Measurements from ENCODE around the gene ZBTB45. TPM values are rescaled to one million over a fixed set of nuclear protein-coding genes. Genes with fewer than 3 reads are reported as not detected.

ZBTB45 gene
- total and polyA plus RNA-seq, 9 of the 15 experiments (the other 6 are each of a cell fraction or from before 2014, with no cell fraction given): 0.08 to 16.1 (median 1.8) TPM

DNA sequence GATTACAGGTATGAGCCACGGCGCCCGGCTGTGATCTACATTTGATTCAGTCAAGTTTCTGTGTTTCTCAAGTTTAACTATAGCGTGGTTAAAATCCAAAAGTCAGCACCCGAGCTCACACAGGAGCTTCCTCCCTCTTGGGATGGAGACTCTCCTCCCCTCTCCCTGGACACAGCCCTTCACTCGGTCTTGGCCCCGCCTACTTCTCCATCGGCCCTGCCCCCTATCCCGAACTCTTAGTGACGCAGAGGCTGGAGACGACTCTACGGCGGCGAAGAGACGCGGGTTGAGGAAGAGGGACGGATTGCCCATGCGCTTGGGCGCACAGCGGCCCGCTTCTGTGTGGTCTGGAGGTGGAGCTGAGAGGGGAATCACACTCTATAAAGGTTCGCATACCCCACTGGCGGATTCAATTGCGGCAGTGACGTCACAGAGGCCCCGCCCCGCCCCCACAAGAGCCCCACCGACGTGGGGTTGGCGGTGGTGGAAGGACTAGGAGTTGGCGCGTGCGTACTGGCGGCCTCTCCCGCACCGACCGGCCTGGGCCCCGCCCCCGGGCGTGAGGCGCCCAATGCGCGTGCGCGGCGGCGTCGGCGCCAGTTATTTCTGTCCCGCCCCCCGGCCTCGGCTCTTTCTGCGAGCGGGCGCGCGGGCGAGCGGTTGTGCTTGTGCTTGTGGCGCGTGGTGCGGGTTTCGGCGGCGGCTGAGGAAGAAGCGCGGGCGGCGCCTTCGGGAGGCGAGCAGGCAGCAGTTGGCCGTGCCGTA, 24.4 kb upstream of the ZBTB45 start, which contains the start of gene TRIM28 (continued):
- TF ChIP-seq, protein P1, sequence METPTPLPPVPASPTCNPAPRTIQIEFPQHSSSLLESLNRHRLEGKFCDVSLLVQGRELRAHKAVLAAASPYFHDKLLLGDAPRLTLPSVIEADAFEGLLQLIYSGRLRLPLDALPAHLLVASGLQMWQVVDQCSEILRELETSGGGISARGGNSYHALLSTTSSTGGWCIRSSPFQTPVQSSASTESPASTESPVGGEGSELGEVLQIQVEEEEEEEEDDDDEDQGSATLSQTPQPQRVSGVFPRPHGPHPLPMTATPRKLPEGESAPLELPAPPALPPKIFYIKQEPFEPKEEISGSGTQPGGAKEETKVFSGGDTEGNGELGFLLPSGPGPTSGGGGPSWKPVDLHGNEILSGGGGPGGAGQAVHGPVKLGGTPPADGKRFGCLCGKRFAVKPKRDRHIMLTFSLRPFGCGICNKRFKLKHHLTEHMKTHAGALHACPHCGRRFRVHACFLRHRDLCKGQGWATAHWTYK (CRISPR knock-in tag; IDR thresholded peaks at IDR 0.05): peak; percentile 81; the same call in 1 of the 2 replicates
- TF ChIP-seq ZNF589 (CRISPR knock-in tag; IDR thresholded peaks at IDR 0.05; ENCODE audit: low read depth) (no peak), NR2F6 (CRISPR knock-in tag; IDR thresholded peaks at IDR 0.05) (0 out of 2 replicates have a peak, but pooled peaks have one; percentile 43), ZNF146 (CRISPR knock-in tag; IDR thresholded peaks at IDR 0.05; ENCODE audit: unreplicated experiment) (no peak), HDAC1 (IDR thresholded peaks at IDR 0.05) (peak in 1 of 2 experiments; percentile 61; a peak in 1 of 4 replicates), FOS (IDR thresholded peaks at IDR 0.05; ENCODE audit: extremely low read depth, insufficient read length) (no peak), CREM (IDR thresholded peaks at IDR 0.05; ENCODE audit: low read depth) (peak; percentile 95), ZNF507 (tag; conservative IDR thresholded peaks at IDR 0.05) (no peak)

All from K562 (cell line).